NCI-H187 treated with DMSO at 0.1 percent for 48 hours (cell line): ENCODE results near the gene FAM219A.
"Not testable (repeated sequence)": the region's sequence is repeated elsewhere in the genome, so short reads cannot be mapped to it uniquely, and the experiment has no call there.

Experiments used
- DNase-seq: peaks from one replicate; lab custom pipeline; 2025; lab: John Stamatoyannopoulos, UW

Gene FAM219A

GRCh38 chr9:34484678-34485077 lies 26.3 kb upstream of the FAM219A start:
- no peak for DNase-seq

DNA sequence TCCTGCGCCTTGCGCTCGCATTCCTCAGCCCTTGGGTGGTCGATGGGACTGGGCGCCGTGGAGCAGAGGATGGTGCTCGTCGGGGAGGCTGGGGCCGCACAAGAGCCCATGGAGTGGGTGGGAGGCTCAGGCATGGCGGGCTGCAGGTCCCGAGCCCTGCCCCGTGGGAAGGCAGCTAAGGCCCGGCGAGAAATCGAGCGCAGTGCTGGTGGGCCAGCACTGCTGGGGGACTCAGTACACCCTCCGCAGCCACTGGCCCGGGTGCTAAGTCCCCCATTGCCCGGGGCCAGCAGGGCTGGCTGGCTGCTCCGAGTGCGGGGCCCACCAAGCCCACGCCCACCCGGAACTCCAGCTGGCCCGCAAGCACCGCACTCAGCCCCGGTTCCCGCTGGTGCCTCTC lies 24.4 kb upstream of the FAM219A start:
- not testable (repeated sequence) for DNase-seq

DNA sequence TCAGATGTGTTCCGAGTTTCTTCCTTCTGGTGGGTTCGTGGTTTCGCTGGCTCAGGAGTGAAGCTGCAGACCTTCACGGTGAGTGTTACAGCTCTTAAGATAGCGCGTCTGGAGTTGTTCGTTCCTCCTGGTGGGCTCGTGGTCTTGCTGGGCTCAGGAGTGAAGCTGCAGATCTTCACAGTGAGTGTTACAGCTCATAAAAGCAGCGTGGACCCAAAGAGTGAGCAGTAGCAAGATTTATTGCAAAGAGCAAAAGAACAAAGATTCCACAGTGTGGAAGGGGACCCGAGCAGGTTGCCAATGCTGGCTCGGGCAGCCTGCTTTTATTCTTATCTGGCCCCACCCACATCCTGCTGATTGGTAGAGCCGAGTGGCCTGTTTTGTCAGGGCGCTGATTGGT lies 23.2 kb upstream of the FAM219A start:
- DNase-seq = not testable (repeated sequence)

DNA sequence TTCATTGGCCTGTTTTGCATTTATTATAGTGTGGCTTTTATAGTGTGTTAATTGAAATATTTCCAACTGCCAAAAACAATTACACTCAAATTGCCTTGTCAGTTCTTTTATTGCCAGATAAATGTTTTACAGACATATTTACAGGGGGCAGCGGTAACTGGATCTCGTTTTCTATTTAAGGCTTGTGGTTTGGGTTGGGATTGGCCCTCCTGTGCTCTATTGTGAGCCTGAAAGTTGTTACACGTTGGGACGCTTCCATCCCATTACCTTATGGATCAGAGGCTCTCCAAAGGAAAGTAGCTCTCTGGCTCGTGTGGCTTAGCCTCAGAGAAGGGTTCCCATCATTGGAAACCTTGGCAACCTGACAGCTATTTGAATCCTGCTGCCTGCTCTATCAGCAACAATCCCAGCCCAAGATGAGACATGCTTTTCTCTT lies 21.1 kb upstream of the FAM219A start:
- DNase-seq = no peak

- no peak for DNase-seq
Observed at GRCh38 chr9:34477541-34477940, 19.2 kb upstream of the FAM219A start.

GRCh38 chr9:34475097-34475496 lies 16.7 kb upstream of the FAM219A start:
- no peak for DNase-seq

DNA sequence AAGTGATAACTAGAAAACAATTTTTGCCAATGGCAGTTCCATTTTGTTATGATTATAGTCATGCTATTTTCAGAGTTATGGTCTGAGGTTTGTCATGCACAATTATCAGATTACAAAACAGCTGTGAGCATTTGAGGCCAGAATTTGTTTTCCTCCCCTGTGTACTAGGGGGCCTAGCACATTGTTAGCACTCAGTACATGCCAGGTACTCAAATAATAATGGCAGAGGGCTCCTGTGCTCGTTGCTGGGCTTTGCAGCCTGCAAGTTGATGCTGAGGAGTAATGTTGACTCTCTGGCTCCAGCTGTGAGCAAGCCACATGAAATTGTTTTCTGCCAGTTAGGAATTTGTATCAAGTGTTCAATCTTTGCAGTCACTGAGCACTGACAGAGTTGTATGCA lies 7.1 kb upstream of the FAM219A start:
- DNase-seq = no peak

DNA sequence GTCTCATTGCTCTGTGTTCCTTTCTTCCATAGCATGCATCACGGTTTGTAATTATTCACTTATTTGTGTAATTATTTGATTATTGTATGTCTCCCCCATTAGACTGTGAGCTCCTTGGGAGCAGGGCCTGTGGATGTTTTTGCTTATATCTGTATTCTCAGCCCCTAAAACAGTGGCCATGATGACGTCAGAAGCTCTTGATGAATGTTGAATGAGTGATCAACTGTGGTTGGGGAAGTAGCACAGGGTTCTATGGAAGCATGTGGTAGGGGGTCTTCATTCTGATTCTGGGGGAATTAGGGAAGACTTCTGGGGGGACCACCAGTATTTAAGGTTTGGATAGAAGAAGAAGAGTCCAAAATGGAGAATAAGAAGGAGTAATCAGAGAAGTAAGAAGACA lies 6.2 kb upstream of the FAM219A start:
- DNase-seq = no peak

- no peak for DNase-seq
Observed at GRCh38 chr9:34463901-34464232, 5.5 kb upstream of the FAM219A start.

GRCh38 chr9:34463098-34463900 lies 4.9 kb upstream of the FAM219A start:
- DNase-seq = no peak

DNA sequence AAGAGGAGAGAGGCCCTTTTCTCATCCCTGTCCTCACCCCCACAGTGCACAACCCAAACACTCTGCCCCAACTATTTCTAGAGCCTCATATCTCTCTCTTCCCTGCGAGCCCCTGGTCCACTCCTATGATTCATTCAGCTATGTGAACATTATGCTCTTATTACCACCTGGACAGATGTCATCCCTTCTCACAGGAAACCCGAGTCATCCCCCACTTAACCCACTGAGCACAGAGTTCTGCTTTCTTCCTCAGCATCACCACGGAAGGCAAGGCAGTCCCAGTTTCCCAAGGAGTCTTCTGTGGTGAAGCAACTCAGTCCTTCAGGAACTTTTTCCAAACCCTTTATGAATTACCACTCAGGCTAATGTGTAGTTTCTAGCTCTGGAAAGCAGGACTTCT lies 1.6 kb upstream of the FAM219A start:
- no peak for DNase-seq

DNA sequence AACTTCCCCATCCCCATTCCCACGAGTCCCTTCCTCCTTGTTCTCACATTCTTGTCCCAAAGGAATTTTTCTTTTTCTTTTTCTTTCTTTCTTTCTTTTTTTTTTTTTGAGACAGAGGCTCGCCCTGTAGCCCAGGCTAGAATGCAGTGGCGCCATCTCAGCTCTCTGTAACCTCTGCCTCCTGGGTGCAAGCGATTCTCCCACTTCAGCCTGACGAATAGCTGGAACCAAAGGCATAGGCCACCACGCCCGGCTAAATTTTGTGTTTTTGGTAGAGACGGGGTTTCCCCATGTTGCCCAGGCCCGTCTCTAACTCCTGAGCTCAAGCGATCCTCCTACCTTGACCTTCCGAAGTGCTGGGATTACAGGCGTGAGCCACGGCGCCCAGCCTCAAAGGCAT lies 986 bp upstream of the FAM219A start:
- no peak for DNase-seq

DNA sequence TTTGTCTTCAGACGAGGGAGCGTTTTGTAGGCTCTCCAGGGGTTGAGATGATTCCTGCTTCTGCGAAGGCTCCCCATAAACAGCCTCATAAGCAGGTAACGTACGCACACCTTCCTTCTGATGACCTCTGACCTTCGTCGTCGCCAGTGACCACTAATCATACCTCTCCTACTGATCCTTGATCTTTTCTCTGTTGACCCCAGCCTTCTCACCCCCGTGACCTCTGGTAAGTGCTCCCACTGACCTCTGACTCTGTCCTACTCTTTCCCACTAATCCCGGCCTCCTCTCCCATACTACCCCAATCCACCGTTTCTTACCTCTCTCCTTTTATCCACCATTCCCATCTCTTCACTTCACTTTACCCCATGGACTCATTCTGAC lies 580 bp upstream of the FAM219A start:
- no peak for DNase-seq

- no peak for DNase-seq
Observed at GRCh38 chr9:34457266-34458012, 931 bp downstream of the FAM219A start.

DNA sequence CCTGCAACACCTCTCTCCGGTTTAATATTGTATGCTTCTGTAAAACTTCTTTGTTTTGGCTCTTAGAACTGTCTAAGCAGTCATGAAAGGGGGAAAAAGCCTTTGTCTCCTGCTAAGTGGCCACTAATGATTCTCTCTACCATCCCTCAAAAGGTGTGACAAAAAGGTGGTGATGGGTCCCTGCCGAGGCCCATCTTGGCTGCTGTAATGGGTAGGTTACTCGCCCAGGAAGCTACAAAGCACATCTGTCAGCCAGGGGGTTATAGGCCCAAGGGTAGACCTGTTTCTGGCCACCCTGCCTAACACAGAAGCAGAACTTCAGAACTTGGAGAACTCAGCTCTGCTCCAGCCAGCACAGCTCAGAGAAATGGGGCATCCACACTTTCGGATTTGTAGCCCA lies 1.6 kb downstream of the FAM219A start:
- no peak for DNase-seq

DNA sequence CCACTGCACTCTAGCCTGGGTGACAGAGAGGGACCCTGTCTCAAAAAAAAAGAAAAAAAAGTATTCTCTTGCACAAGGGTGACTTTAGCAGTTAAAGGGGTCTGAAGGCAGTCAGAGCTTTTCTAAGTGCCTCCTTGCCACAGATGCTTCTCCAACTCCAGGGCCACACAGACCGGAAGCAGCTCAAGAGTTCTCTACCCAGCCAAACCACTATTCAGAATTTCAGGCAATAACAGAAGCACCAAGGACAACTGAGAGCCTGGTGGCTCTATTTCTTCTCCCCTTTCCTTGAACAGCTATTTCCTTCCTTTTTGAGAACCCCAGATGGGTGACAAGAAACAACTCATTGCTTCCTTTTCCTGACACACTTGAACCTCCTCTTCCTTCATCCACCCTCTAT lies 2.2 kb downstream of the FAM219A start:
- no peak for DNase-seq

GRCh38 chr9:34454571-34455065 lies 3.8 kb downstream of the FAM219A start:
- DNase-seq = no peak

- no peak for DNase-seq
Observed at GRCh38 chr9:34452568-34452967, 5.8 kb downstream of the FAM219A start.

DNA sequence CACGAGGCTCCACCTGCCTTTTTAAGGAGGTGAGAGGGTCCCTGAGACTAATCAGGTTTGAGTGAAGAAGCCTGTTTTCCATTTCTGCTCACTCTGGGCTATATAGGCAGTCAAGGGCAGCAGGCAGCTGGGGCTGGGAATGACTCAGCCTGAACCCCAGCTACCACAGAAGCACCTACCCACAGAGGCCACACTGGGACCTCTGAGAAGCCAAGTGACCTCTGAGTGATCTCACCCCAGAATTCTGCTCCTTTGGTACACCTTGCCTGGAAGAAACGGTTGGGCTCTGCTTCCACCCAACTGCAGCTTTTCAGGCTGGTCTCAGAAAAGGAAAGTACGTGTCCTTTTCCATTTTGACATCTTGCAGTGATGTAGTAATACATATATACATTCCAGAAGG lies 6.8 kb downstream of the FAM219A start:
- DNase-seq = no peak

- no peak for DNase-seq
Observed at GRCh38 chr9:34451135-34451534, 7.2 kb downstream of the FAM219A start.

- no peak for DNase-seq
Observed at GRCh38 chr9:34450644-34451043, 7.7 kb downstream of the FAM219A start.

GRCh38 chr9:34446951-34447350 lies 11.4 kb downstream of the FAM219A start:
- no peak for DNase-seq

DNA sequence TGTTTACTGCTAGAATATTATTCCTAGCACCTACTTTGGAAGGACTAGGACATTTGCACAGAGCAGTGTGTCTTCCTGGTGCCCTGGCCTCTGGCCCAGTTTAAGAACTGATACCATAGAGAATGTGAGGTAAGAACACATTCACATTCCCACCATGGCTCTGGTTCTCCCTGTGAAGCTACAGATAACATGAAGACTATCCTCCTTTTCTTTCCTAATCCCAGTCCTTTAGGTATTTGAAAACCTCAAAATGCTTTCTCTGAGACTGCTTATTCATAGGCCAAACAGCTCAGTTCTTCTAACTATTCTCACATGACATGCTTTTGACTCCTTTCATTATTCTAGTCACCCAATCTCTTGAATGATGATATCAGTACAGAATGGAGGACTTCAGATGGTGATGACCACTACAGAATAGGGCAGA lies 11.9 kb downstream of the FAM219A start:
- DNase-seq = no peak
